GM12872 (cell line): ENCODE results near the gene TIPARP.

Source experiments
- CTCF ChIP-seq: IDR thresholded peaks from 3 replicates; pipeline ENCODE4 v1.5.1; 2011; ENCODE audit warnings: low read depth, mild to moderate bottlenecking, low read length, moderate library complexity; ENCODE audit not compliant: insufficient read depth

TIPARP gene

GRCh38 chr3:156688632-156689452 lies 14.5 kb downstream of the TIPARP start:
- no peak for TF ChIP-seq CTCF

GRCh38 chr3:156689608-156690007 lies 15.2 kb downstream of the TIPARP start:
- no peak for TF ChIP-seq CTCF

- no peak for TF ChIP-seq CTCF
Measured at GRCh38 chr3:156691920-156692319, 17.5 kb downstream of the TIPARP start.

- no peak for TF ChIP-seq CTCF
Measured at GRCh38 chr3:156693166-156693565, 18.8 kb downstream of the TIPARP start.

GRCh38 chr3:156694536-156694935 lies 20.1 kb downstream of the TIPARP start:
- TF ChIP-seq CTCF = no peak

GRCh38 chr3:156702367-156702766 lies 28.0 kb downstream of the TIPARP start:
- TF ChIP-seq CTCF = no peak

- TF ChIP-seq CTCF = no peak
Measured at GRCh38 chr3:156704370-156705036, 30.1 kb downstream of the TIPARP start.
